Measurements from ENCODE around the gene HOXD1.

GRCh38 chr2:176138923-176139660, 49.4 kb upstream of the HOXD1 start:
- TF ChIP-seq YY1 (IDR thresholded peaks at IDR 0.05; ENCODE audit: insufficient read depth, insufficient read length) (no peak), SUZ12 (IDR thresholded peaks at IDR 0.05; ENCODE audit: extremely low read depth, insufficient read depth, insufficient read length) (no peak), ZNF274 (IDR thresholded peaks at IDR 0.05; ENCODE audit: low read depth, low read length) (no peak)

Data from NT2/D1 (cell line).